ENCODE measurements around the gene TBC1D22A.

Gene TBC1D22A

DNA sequence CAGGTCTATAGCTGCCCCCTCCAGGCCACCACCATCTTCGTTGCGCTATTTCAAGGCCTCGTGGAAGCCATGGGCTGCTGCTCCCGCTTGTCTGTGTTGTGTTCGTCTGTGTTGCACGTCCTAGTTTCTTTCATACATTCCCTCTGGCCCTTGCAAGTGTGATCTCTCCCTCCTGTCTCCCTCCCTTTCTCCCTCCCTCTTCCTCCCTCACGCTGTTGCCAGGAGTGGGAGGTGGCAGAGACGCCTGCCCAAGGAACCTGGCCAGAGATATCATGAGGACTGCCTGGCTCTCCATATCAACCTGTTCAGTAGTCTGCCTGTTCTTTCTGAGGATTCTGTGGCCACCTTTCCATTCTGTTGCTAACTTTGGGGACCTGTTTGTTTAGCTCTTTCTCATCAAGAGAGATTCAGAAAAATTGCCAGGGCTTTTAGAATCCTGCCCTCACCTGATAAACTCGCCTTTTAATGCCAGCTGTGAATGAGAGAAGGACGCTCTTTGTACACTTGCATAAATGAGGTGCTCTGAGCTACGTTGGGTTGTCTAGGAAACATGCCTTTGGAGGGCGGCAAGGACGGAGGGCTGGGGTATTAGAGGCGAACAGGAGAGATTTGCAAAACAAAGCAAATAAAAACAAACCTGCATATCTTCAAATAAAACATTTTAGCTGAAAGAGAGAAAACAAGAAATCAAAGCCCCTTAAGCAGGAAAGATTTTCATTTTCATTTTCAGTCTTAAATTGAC, 185.2 kb downstream of the TBC1D22A start:
- Histone ChIP-seq H3K4me1 (ENCODE audit: control insufficient read depth in 1 of 2, insufficient read depth in 2 of 2, low read length in 2 of 2) (no peaks in the 10 kb centered on the region), H3K4me3 (ENCODE audit: low read depth in 1 of 2, low read length in 2 of 2) (no peak overlapping the region), H3K27ac (ENCODE audit: low read depth, low read length) (no peak overlapping the region), H3K9me3 (ENCODE audit: control insufficient read depth in 1 of 2, low read length in 2 of 2) (no peaks in the 10 kb centered on the region), H3K9ac (ENCODE audit: low read depth in 1 of 2, low read length in 2 of 2) (no peak overlapping the region), H3K27me3 (ENCODE audit: control insufficient read depth in 1 of 2, insufficient read depth in 2 of 2, low read length in 2 of 2) (no peaks in the 10 kb centered on the region), H3K36me3 (ENCODE audit: control insufficient read depth in 1 of 2, insufficient read depth in 2 of 2, low read length in 2 of 2) (peaks cover 0 to 29% of the 10 kb centered on the region in 2 donors)

DNA sequence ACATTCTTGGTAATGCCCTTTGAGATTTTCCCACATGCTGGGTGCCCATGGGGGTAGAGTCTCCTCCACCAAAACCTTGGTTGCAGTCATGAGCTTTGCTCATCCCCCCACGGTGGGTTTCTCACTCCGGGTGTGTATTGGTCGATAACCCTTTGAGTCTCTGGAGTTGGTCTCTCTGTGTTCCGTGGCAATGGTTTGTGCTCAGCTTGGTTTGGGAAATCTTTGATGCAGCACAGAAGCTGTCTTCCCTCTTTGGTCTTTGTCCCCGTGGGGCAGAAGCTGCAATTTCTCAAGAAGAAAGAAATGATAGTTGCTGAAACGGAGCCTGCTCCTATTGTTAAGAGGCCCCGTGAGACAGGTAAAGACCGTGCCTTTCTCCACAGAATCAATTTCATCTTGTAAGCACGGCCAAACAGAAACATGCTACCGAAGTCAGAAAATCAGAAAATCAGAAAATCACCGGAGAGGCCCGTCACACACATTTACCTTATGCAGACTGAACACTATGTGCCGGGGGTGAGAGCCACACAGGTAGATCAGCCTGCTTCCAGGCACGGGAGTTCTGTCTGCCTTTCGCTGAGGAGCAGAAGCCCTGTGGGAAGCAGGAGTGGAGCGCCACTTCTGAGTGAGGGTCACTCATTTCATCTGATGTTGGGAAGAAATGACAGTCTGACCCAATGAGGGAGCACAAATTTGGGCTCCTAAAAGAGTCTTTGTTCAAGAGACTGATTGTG, 186.1 kb downstream of the TBC1D22A start:
- no peak overlapping the region for H3K27ac ChIP-seq (ENCODE audit: low read depth, low read length)
- no peaks in the 10 kb centered on the region for H3K27me3 ChIP-seq (ENCODE audit: control insufficient read depth in 1 of 2, insufficient read depth in 2 of 2, low read length in 2 of 2)
- H3K9me3 ChIP-seq (ENCODE audit: control insufficient read depth in 1 of 2, low read length in 2 of 2), result no peaks in the 10 kb centered on the region
- no peak overlapping the region for H3K4me3 ChIP-seq (ENCODE audit: low read depth in 1 of 2, low read length in 2 of 2)
- no peaks in the 10 kb centered on the region for H3K4me1 ChIP-seq (ENCODE audit: control insufficient read depth in 1 of 2, insufficient read depth in 2 of 2, low read length in 2 of 2)
- no peak overlapping the region for H3K9ac ChIP-seq (ENCODE audit: low read depth in 1 of 2, low read length in 2 of 2)
- peaks cover 0 to 23% of the 10 kb centered on the region in 2 donors for H3K36me3 ChIP-seq (ENCODE audit: control insufficient read depth in 1 of 2, insufficient read depth in 2 of 2, low read length in 2 of 2)

DNA sequence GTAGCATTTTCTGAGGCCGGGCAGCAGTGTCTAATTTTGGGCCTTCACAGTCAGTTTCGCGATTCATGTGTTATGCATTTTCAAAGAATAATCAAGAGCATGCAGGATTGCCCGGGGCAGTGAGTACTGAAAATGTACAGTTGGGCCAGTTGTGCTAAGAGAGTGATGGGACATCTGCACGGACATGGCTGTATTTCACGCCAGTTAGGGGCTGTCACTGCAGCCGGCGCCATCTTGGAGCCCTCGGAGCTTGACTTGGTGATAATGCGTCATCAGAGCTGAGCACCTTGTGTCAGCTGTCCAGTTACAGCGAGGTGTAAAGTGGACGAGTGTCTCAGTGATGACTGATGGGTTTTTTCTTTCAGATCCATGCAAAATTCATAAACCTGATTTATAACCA, 188.9 kb downstream of the TBC1D22A start:
- Histone ChIP-seq H3K36me3 (ENCODE audit: control insufficient read depth in 1 of 2, insufficient read depth in 2 of 2, low read length in 2 of 2) (peaks cover 0 to 15% of the 10 kb centered on the region in 2 donors), H3K9ac (ENCODE audit: low read depth in 1 of 2, low read length in 2 of 2) (no peak overlapping the region), H3K9me3 (ENCODE audit: control insufficient read depth in 1 of 2, low read length in 2 of 2) (no peaks in the 10 kb centered on the region), H3K4me1 (ENCODE audit: control insufficient read depth in 1 of 2, insufficient read depth in 2 of 2, low read length in 2 of 2) (no peaks in the 10 kb centered on the region), H3K4me3 (ENCODE audit: low read depth in 1 of 2, low read length in 2 of 2) (no peak overlapping the region), H3K27ac (ENCODE audit: low read depth, low read length) (no peak overlapping the region), H3K27me3 (ENCODE audit: control insufficient read depth in 1 of 2, insufficient read depth in 2 of 2, low read length in 2 of 2) (no peaks in the 10 kb centered on the region)

- no peak overlapping the region for H3K4me3 ChIP-seq (ENCODE audit: low read depth in 1 of 2, low read length in 2 of 2)
- H3K36me3 ChIP-seq (ENCODE audit: control insufficient read depth in 1 of 2, insufficient read depth in 2 of 2, low read length in 2 of 2), result peaks cover 0 to 12% of the 10 kb centered on the region in 2 donors
- no peaks in the 10 kb centered on the region for H3K4me1 ChIP-seq (ENCODE audit: control insufficient read depth in 1 of 2, insufficient read depth in 2 of 2, low read length in 2 of 2)
These were observed 189.5 kb downstream of the TBC1D22A start for GRCh38 chr22:46951973-46952372.

DNA sequence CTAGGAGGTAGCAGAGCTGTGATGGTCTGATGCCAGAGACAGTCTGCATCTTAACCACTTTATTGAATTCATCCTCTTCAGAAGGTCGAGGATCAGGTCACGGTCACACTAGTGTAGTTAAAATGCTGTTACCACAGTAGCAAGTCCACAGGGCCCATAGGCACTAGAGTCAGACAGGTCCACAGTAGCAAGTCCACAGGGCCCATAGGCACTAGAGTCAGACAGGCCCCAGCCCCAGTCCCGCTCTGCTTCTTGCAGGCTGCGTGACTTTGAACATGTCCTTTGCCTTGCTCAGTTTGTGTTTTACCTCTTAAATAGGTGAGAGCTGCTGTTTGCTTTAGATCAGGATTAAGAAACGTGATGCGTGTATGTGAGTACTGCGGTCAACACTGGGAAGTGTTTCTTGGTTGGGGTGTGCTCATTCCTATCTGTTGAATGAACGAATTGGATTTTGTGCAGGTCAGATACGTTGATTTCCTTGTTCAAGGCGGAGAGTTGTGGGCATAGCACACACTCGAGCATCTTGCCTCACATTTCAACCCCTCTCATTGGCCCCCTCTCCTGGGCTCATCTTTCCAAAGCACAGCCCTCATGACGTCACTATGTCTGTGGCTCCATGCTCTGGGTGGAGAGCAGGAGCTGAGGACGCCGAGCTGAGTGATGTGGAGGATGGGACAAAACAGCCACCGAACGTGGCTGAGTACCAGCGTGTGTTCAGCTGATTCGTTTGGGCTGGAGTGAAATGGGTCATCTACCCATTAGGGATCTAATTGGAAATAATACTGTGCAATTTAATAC, 191.7 kb downstream of the TBC1D22A start:
- Histone ChIP-seq H3K27ac (ENCODE audit: low read depth, low read length) (no peak overlapping the region), H3K9ac (ENCODE audit: low read depth in 1 of 2, low read length in 2 of 2) (no peak overlapping the region), H3K4me3 (ENCODE audit: low read depth in 1 of 2, low read length in 2 of 2) (no peak overlapping the region), H3K4me1 (ENCODE audit: control insufficient read depth in 1 of 2, insufficient read depth in 2 of 2, low read length in 2 of 2) (no peaks in the 10 kb centered on the region), H3K27me3 (ENCODE audit: control insufficient read depth in 1 of 2, insufficient read depth in 2 of 2, low read length in 2 of 2) (no peaks in the 10 kb centered on the region), H3K9me3 (ENCODE audit: control insufficient read depth in 1 of 2, low read length in 2 of 2) (no peaks in the 10 kb centered on the region), H3K36me3 (ENCODE audit: control insufficient read depth in 1 of 2, insufficient read depth in 2 of 2, low read length in 2 of 2) (peaks cover 0 to 17% of the 10 kb centered on the region in 2 donors)

More at GRCh38 chr22:46951973-46952372, 189.5 kb downstream of the TBC1D22A start:
- Histone ChIP-seq H3K9me3 (ENCODE audit: control insufficient read depth in 1 of 2, low read length in 2 of 2) (no peaks in the 10 kb centered on the region), H3K9ac (ENCODE audit: low read depth in 1 of 2, low read length in 2 of 2) (no peak overlapping the region), H3K27me3 (ENCODE audit: control insufficient read depth in 1 of 2, insufficient read depth in 2 of 2, low read length in 2 of 2) (no peaks in the 10 kb centered on the region), H3K27ac (ENCODE audit: low read depth, low read length) (no peak overlapping the region)

DNA sequence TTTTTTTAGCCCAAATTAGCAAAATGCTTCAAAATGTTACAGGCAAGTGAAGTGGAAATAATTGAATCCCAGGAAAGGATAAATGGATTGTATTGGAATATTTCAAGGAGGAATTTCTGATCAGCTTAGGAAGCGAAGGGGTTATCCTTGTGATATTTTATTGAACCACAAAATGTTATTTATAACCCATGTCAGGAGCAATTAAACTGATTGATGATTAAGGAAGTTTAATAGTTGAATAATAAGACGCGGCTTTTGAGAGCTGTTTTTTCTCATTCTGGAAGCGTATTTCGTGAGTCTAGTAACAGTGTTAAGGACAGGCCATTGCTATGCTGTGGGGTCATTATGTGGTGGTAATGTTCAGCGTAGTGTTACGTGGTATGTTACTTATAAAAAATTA, 192.3 kb downstream of the TBC1D22A start:
- Histone ChIP-seq H3K9me3 (ENCODE audit: control insufficient read depth in 1 of 2, low read length in 2 of 2) (no peaks in the 10 kb centered on the region), H3K4me3 (ENCODE audit: low read depth in 1 of 2, low read length in 2 of 2) (no peak overlapping the region), H3K9ac (ENCODE audit: low read depth in 1 of 2, low read length in 2 of 2) (no peak overlapping the region), H3K4me1 (ENCODE audit: control insufficient read depth in 1 of 2, insufficient read depth in 2 of 2, low read length in 2 of 2) (no peaks in the 10 kb centered on the region), H3K36me3 (ENCODE audit: control insufficient read depth in 1 of 2, insufficient read depth in 2 of 2, low read length in 2 of 2) (peaks cover 0 to 11% of the 10 kb centered on the region in 2 donors), H3K27me3 (ENCODE audit: control insufficient read depth in 1 of 2, insufficient read depth in 2 of 2, low read length in 2 of 2) (no peaks in the 10 kb centered on the region), H3K27ac (ENCODE audit: low read depth, low read length) (no peak overlapping the region)

DNA sequence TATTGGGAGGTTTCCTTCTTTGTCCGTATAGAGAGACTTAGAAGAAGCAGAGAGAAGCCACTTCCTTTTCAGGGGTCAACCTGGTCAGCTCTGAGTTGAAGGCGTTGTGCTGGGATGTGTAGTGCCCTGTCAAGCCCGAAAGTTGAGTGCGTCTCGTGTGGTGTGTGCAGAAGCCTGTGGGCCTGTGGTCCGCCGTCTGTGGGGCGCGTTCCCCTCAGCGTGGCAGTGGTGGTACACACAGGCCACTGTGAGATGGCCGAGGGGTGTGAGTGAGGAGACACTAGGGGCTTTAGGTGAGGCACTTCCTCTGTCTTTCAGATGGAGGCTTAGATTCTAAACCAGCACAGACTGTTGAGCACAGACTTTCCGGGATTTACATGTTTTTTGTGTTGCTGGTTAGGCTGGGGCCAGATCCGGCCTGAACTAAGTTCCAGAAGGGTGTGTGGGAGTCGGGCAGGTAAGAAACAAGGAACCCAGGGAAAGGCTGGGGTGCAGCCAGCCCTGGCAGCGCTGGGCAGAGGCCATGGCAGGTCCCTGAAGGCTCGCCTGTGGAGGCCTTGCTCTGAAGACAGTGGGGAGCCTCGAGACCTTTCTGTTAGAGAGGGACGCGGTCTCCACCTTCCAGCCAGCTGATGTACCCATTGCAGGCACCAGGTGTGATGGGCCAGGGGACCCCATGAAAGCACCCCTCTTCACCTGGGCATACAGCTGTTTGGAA, 194.2 kb downstream of the TBC1D22A start:
- Histone ChIP-seq H3K4me3 (ENCODE audit: low read depth in 1 of 2, low read length in 2 of 2) (no peak overlapping the region), H3K9me3 (ENCODE audit: control insufficient read depth in 1 of 2, low read length in 2 of 2) (no peaks in the 10 kb centered on the region), H3K27me3 (ENCODE audit: control insufficient read depth in 1 of 2, insufficient read depth in 2 of 2, low read length in 2 of 2) (no peaks in the 10 kb centered on the region), H3K9ac (ENCODE audit: low read depth in 1 of 2, low read length in 2 of 2) (no peak overlapping the region), H3K4me1 (ENCODE audit: control insufficient read depth in 1 of 2, insufficient read depth in 2 of 2, low read length in 2 of 2) (no peaks in the 10 kb centered on the region), H3K36me3 (ENCODE audit: control insufficient read depth in 1 of 2, insufficient read depth in 2 of 2, low read length in 2 of 2) (peaks cover 0 to 11% of the 10 kb centered on the region in 2 donors), H3K27ac (ENCODE audit: low read depth, low read length) (no peak overlapping the region)

GRCh38 chr22:46957521-46957920, 195.1 kb downstream of the TBC1D22A start:
- H3K9ac ChIP-seq (ENCODE audit: low read depth in 1 of 2, low read length in 2 of 2), result no peak overlapping the region
- H3K27me3 ChIP-seq (ENCODE audit: control insufficient read depth in 1 of 2, insufficient read depth in 2 of 2, low read length in 2 of 2), result no peaks in the 10 kb centered on the region
- peaks cover 0 to 11% of the 10 kb centered on the region in 2 donors for H3K36me3 ChIP-seq (ENCODE audit: control insufficient read depth in 1 of 2, insufficient read depth in 2 of 2, low read length in 2 of 2)
- no peak overlapping the region for H3K27ac ChIP-seq (ENCODE audit: low read depth, low read length)
- H3K4me3 ChIP-seq (ENCODE audit: low read depth in 1 of 2, low read length in 2 of 2), result no peak overlapping the region
- no peaks in the 10 kb centered on the region for H3K9me3 ChIP-seq (ENCODE audit: control insufficient read depth in 1 of 2, low read length in 2 of 2)
- no peaks in the 10 kb centered on the region for H3K4me1 ChIP-seq (ENCODE audit: control insufficient read depth in 1 of 2, insufficient read depth in 2 of 2, low read length in 2 of 2)

DNA sequence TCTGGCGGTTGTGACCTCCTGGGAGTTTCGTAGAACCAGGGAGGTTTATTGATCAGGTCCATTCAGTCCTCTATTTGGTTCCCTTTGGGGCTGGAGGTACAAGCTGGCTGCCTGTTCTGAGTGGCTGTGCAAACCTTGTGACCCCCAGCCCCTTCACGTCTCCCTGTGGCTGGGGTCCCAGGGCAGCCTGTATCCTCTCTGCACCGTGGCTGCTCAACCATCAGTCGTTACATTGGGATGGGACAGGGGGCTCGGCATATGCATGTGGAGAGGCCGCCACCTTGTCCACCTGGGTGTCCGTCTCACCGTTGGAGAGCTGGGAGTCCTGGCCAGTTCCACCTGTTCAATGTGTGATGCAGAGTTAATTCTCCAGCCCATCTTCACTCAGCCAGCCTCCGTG, 195.7 kb downstream of the TBC1D22A start:
- Histone ChIP-seq H3K4me3 (ENCODE audit: low read depth in 1 of 2, low read length in 2 of 2) (no peak overlapping the region), H3K9me3 (ENCODE audit: control insufficient read depth in 1 of 2, low read length in 2 of 2) (no peaks in the 10 kb centered on the region), H3K27me3 (ENCODE audit: control insufficient read depth in 1 of 2, insufficient read depth in 2 of 2, low read length in 2 of 2) (no peaks in the 10 kb centered on the region), H3K9ac (ENCODE audit: low read depth in 1 of 2, low read length in 2 of 2) (no peak overlapping the region), H3K36me3 (ENCODE audit: control insufficient read depth in 1 of 2, insufficient read depth in 2 of 2, low read length in 2 of 2) (peaks cover 0 to 11% of the 10 kb centered on the region in 2 donors), H3K27ac (ENCODE audit: low read depth, low read length) (no peak overlapping the region), H3K4me1 (ENCODE audit: control insufficient read depth in 1 of 2, insufficient read depth in 2 of 2, low read length in 2 of 2) (no peaks in the 10 kb centered on the region)

Data from duodenal mucosa (tissue), 2 donors.